Spinal cord (tissue), 10 donors: ENCODE measurements around the gene SPNS3. TPM values are rescaled to one million over a fixed set of nuclear protein-coding genes. Genes with fewer than 3 reads are reported as not detected.

ENCODE experiments used
- DNase-seq, 6 donors: peaks; one replicate each; pipeline versions ENCODE4 v3.0.0 to v3.0.0-alpha.2; 2013 to 2015; ENCODE audit warnings: low spot score in 6 of 6, low read depth in 4 of 6
- H3K27ac ChIP-seq: one replicate; pipeline ENCODE4 v1.5.1; 2013; ENCODE audit warnings: low read depth, low read length, control low read depth
- H3K27me3 ChIP-seq: one replicate; pipeline ENCODE4 v1.6.1; 2013; ENCODE audit warnings: low read length; ENCODE audit not compliant: control insufficient read depth, insufficient read depth
- H3K36me3 ChIP-seq: one replicate; pipeline ENCODE4 v1.6.1; 2013; ENCODE audit warnings: low read length; ENCODE audit not compliant: control insufficient read depth, insufficient read depth
- H3K4me1 ChIP-seq: one replicate; pipeline ENCODE4 v1.6.1; 2013; ENCODE audit warnings: low read length; ENCODE audit not compliant: control insufficient read depth, insufficient read depth
- H3K4me3 ChIP-seq: one replicate; pipeline ENCODE4 v1.5.1; 2013; ENCODE audit warnings: low read depth, low read length, control low read depth
- H3K9me3 ChIP-seq: one replicate; pipeline ENCODE4 v1.6.1; 2013; ENCODE audit warnings: low read length; ENCODE audit not compliant: control insufficient read depth, insufficient read depth
- WGBS: methylation state at CpG from one replicate; pipeline ENCODE4 v1.1.5; 2013; ENCODE audit warnings: missing lambda C conversion rate; ENCODE audit not compliant: insufficient coverage; 5-methylcytosine and 5-hydroxymethylcytosine counted together
- polyA plus RNA-seq, 2 donors: library from polyadenylated mRNA; unstranded; fragments of 120-200 nt; gene quantifications; one replicate each; pipeline ENCODE4 v1.2.1, GENCODE V29; 2013; ENCODE audit not compliant: insufficient read length in 2 of 2
- total RNA-seq, 2 donors: library from RNA; depleted of rRNA in 1 of 2; stranded (reverse); fragments of 120-200 nt in 1 of 2; fragments of >200 nt in 1 of 2; gene quantifications; one replicate each; pipeline versions ENCODE4 v1.2.3 to v1.2.4, GENCODE V29; 2013 to 2014
- donor health status: healthy.

Gene SPNS3
- total and polyA plus RNA-seq, 4 donors: 0.83 to 2.0 (median 1.6) TPM

- H3K27ac ChIP-seq: no peak overlapping the region
- WGBS: 67% methylated on average over 6 of the region's 8 CpGs
These were observed 90.2 kb downstream of the SPNS3 start for GRCh38 chr17:4523946-4524345.

GRCh38 chr17:4525691-4526397, 92.1 kb downstream of the SPNS3 start:
- Histone ChIP-seq H3K4me1 (peaks cover 36% of the 10 kb centered on the region), H3K36me3 (peaks cover 36% of the 10 kb centered on the region), H3K27ac (no peak overlapping the region), H3K27me3 (no peaks in the 10 kb centered on the region), H3K4me3 (no peak overlapping the region), H3K9me3 (no peaks in the 10 kb centered on the region)
- 92% methylated on average over 9 of the region's 11 CpGs for WGBS
- DNase-seq: no peak

More at GRCh38 chr17:4523946-4524345, 90.2 kb downstream of the SPNS3 start:
- H3K4me3 ChIP-seq: no peak overlapping the region
- peaks cover 36% of the 10 kb centered on the region for H3K36me3 ChIP-seq
- no peaks in the 10 kb centered on the region for H3K27me3 ChIP-seq
- no peak for DNase-seq
- H3K4me1 ChIP-seq: peaks cover 40% of the 10 kb centered on the region
- no peaks in the 10 kb centered on the region for H3K9me3 ChIP-seq

- H3K9me3 ChIP-seq: no peaks in the 10 kb centered on the region
These were observed 93.4 kb downstream of the SPNS3 start for GRCh38 chr17:4527134-4527533.

GRCh38 chr17:4527566-4528125, 93.9 kb downstream of the SPNS3 start:
- Histone ChIP-seq H3K9me3 (no peaks in the 10 kb centered on the region), H3K27ac (peak overlapping the region; percentile 6), H3K4me1 (peaks cover 38% of the 10 kb centered on the region), H3K4me3 (no peak overlapping the region), H3K36me3 (peaks cover 48% of the 10 kb centered on the region), H3K27me3 (no peaks in the 10 kb centered on the region)
- 50% methylated on average over 3 of the region's 12 CpGs for WGBS
- peak in 2 of 6 donors; percentile 69 to 70 for DNase-seq

More at GRCh38 chr17:4527134-4527533, 93.4 kb downstream of the SPNS3 start:
- no CpG with 5 or more reads among the region's 1 CpG for WGBS
- Histone ChIP-seq H3K4me1 (peaks cover 40% of the 10 kb centered on the region), H3K36me3 (peaks cover 48% of the 10 kb centered on the region), H3K27ac (peak overlapping the region; percentile 6), H3K27me3 (no peaks in the 10 kb centered on the region), H3K4me3 (no peak overlapping the region)
- DNase-seq: peak in 2 of 6 donors; percentile 51 to 84

GRCh38 chr17:4529533-4530152, 95.9 kb downstream of the SPNS3 start:
- no peak overlapping the region for H3K27ac ChIP-seq
- DNase-seq: no peak
- WGBS: 67% methylated on average over 8 of the region's 13 CpGs
- H3K27me3 ChIP-seq: no peaks in the 10 kb centered on the region
- no peak overlapping the region for H3K4me3 ChIP-seq
- peaks cover 61% of the 10 kb centered on the region for H3K36me3 ChIP-seq
- no peaks in the 10 kb centered on the region for H3K9me3 ChIP-seq
- H3K4me1 ChIP-seq: peaks cover 51% of the 10 kb centered on the region

GRCh38 chr17:4530799-4531730, 97.3 kb downstream of the SPNS3 start:
- H3K27ac ChIP-seq: no peak overlapping the region
- H3K4me1 ChIP-seq: peaks cover 65% of the 10 kb centered on the region

GRCh38 chr17:4531988-4532736, 98.4 kb downstream of the SPNS3 start:
- 93% methylated on average over 10 of the region's 17 CpGs for WGBS
- H3K9me3 ChIP-seq: no peaks in the 10 kb centered on the region
- no peak overlapping the region for H3K27ac ChIP-seq
- H3K27me3 ChIP-seq: no peaks in the 10 kb centered on the region
- H3K36me3 ChIP-seq: peaks cover 78% of the 10 kb centered on the region
- peaks cover 70% of the 10 kb centered on the region for H3K4me1 ChIP-seq
- no peak for DNase-seq
- no peak overlapping the region for H3K4me3 ChIP-seq

More at GRCh38 chr17:4530799-4531730, 97.3 kb downstream of the SPNS3 start:
- Histone ChIP-seq H3K4me3 (no peak overlapping the region), H3K36me3 (peaks cover 67% of the 10 kb centered on the region), H3K9me3 (no peaks in the 10 kb centered on the region), H3K27me3 (no peaks in the 10 kb centered on the region)
- WGBS: 77% methylated on average over 30 of the region's 30 CpGs
- DNase-seq: no peak

GRCh38 chr17:4532860-4533522, 99.3 kb downstream of the SPNS3 start:
- Histone ChIP-seq H3K4me3 (no peak overlapping the region), H3K27me3 (no peaks in the 10 kb centered on the region), H3K9me3 (no peaks in the 10 kb centered on the region), H3K36me3 (peaks cover 86% of the 10 kb centered on the region), H3K4me1 (peaks cover 78% of the 10 kb centered on the region), H3K27ac (peak overlapping the region; percentile 79)
- 90% methylated on average over 33 of the region's 33 CpGs for WGBS
- DNase-seq: no peak
